GM19372 (cell line): Measurements from ENCODE around the gene DIPK1C.

ENCODE experiments used
- ATAC-seq: cut with Tn5 transposase; IDR thresholded peaks from one replicate; pipeline ENCODE4 v1.9.1; 2021; ENCODE audit warnings: mild to moderate bottlenecking, low read depth, moderate library complexity; ENCODE audit not compliant: unreplicated experiment

The DIPK1C gene

DNA sequence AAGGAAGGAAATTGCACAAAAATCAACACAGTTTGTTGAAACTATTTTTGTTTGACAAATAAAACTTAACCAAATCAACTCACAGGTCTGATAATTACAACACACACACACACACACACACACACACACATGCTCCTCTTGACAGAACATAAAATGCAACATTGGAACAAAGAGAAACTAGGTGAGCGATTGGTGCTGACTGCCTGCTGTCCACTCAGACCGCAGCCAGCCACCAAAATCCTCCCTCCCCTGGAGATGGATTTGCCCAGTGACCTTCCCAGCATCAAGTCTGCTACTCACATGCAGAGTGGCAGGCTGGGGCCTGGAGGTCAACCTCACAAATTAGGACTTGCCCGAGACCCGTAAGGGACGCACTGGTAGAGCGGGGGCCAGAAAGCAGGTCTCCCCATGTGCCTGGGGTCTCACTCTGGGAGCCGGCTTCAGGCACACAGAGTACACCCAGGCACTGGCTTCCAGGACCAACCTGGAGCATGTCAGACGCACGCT, 61.4 kb downstream of the DIPK1C start:
- no peak for ATAC-seq

DNA sequence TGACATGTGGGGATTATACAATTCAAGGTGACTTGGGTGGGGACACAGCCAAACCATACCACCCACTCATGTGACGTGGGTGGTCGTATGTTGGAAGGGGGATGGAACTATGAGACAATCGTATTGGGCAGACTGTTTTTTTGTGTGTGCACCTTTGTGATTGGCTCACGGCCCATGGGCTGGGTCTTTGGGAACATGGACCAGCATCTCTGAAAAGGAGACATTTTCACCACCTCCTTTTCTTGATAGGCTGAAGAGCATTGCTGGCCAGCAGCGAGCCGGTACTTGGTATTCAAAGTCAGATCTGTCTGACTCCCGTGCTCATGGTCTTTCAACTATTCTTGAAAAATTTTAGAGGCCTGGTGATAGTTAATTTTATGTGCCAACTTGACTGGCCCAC, 62.1 kb downstream of the DIPK1C start:
- no peak for ATAC-seq

- no peak for ATAC-seq
Measured at GRCh38 chr18:74392323-74392722, 64.8 kb downstream of the DIPK1C start.

GRCh38 chr18:74390900-74391299, 66.2 kb downstream of the DIPK1C start:
- ATAC-seq: no peak

- ATAC-seq: no peak
Measured at GRCh38 chr18:74389991-74390390, 67.1 kb downstream of the DIPK1C start.

DNA sequence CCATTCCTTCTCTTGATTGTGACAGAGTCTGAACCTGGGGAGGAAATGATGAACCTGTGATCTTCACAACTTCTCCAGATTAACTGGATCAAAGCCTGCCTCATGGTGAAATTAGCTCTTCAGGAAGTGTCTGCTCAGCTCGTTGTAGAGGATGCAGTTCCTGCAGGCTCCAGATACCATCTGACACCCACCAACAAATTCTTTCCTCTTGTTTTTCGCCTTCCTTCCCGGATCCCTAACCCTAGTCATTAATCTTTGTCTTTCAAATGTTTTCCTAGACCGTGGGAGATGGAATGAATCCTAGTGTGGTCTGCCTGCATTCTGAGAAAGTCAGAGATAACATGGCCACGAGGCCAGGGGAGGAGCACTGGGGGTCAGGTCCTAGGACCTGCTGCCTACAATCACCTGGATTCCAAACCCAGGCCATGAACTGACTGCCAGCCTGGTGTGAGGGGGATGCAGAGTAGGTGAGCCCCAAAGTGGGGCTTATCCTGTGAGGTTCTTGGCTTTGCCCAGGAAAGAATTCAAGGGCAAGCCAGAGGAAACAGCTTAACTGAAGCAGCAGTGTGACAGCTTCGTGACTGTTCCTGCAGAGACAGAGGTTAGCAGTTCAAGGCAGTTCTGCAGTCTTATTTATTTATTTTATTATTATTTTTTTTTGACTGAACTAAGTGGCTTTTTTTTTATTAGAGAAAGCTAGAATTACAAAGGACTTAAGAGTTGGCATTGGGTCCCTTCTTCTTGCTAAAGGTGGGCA, 67.8 kb downstream of the DIPK1C start:
- no peak for ATAC-seq

DNA sequence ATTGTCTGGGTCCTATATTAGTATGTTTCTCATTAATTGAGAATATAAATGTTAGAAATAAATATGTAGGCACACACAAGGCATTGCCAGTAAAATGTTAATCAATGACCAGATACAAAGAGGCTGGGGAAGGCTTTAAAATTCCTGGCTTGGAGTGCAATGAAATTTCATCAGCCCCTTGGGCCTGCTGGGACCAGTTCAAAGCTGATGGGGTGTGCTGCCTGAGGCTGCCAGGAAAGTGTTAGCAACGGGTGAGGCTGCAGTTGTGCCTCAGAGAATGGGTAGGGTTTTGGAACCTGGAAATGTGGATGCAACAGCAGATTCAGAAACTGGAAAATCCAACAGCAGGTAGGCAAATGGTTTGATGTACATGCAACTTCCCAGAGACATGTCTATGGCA, 68.9 kb downstream of the DIPK1C start:
- no peak for ATAC-seq

- no peak for ATAC-seq
Measured at GRCh38 chr18:74387383-74387782, 69.7 kb downstream of the DIPK1C start.
